Stimulated activated CD8-positive, alpha-beta memory T cell treated with anti-CD3 and anti-CD28 coated beads, Interleukin-4, amount 100 ng/mL, for 4 hours (primary cell): ENCODE data around the gene OR51L1.

Source experiments
- DNase-seq, 2 donors: peaks; one replicate each; pipeline ENCODE4 v3.0.0-alpha.2; 2020; ENCODE audit warnings: low read depth in 2 of 2, low spot score in 1 of 2

Gene OR51L1

DNA sequence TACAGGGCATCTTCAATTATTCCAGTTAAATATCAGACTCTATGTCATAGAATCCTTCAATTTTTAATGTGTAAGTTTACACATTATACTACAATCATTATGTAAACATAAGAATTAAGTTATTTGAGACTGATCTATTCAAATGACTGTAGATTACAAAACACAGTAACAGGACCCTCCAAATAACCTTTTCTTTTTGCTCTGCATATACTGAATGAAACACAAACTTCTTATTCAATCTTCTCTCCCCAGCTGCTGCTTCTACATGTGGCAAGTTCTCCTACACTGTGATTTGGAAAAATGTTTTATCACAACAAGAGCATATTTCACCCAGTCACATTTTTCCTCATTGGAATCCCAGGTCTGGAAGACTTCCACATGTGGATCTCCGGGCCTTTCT lies 51.6 kb downstream of the OR51L1 start, which contains the start of gene OR52J3:
Gene OR52J3, plus strand, starts transcription at position 301 of the 400 bp plus-strand sequence. Its CDS starts 0 bp downstream, at position 301.
- DNase-seq: no peak

DNA sequence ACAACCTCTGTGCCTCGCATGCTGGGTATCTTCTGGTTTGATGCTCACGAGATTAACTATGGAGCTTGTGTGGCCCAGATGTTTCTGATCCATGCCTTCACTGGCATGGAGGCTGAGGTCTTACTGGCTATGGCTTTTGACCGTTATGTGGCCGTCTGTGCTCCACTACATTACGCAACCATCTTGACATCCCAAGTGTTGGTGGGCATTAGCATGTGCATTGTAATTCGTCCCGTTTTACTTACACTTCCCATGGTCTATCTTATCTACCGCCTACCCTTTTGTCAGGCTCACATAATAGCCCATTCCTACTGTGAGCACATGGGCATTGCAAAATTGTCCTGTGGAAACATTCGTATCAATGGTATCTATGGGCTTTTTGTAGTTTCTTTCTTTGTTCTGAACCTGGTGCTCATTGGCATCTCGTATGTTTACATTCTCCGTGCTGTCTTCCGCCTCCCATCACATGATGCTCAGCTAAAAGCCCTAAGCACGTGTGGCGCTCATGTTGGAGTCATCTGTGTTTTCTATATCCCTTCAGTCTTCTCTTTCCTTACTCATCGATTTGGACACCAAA lies 52.2 kb downstream of the OR51L1 start:
- DNase-seq: no peak
